ENCODE measurements around the gene HS3ST3B1. TPM values are rescaled to one million over a fixed set of nuclear protein-coding genes. Genes with fewer than 3 reads are reported as not detected.

Gene HS3ST3B1
- total RNA-seq, 1 donor from 2014 or later: 33.8 TPM

DNA sequence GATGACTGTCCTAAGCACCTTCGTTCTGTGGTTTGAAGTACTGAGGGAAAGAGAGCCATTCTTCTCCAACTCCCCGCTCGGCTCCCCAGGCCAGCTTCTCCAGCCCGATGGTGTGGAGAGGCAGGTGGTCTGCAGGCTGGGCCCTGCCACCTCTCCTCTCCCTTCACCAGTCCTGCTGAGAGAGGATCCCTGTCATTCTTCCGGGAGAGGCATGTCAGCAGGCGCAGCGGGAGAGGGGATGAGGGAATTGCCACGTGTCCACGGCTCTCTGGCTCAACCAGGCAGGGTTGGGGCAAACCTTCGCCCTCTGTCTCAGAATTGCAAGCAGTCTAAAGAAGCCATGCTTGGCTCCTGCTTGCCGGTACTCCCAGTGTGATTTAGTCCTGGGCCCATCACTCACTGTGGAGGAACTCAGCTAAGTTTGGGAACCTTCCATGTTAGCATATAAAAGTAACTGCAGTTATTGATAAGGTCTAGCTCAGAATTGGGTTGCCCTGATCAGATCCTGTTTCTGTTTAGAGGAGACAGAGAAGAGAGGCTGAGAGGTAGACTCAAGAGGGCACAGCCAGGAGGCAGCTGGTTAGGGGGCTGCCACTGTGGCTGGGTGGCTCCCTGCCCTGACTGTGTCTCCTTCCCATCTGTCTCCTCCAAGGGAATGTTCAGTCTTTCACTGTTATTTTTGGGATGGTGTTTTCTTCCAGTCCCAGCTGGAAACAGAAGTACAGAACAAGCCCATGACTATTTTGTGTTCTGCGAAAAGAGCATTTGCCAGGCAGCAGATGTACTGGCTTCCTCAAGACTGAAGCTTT, 17.4 kb downstream of the HS3ST3B1 start:
- Mint-ChIP-seq H3K4me1 (ENCODE audit: low read depth) (peaks cover 63% of the 10 kb centered on the region), H3K4me3 (peak overlapping the region; percentile 37), H3K36me3 (ENCODE audit: low read depth) (peaks cover 49% of the 10 kb centered on the region), H3K27ac (peak overlapping the region; percentile 52), H3K9me3 (no peaks in the 10 kb centered on the region), H3K27me3 (ENCODE audit: insufficient read depth) (no peaks in the 10 kb centered on the region)
- intact Hi-C loops (cut with micrococcal nuclease): no loop called here
- DNase-seq (ENCODE audit: low spot score): no peak

- DNase-seq (ENCODE audit: low spot score): no peak
- peak overlapping the region; percentile 52 for H3K27ac Mint-ChIP-seq
- H3K4me3 Mint-ChIP-seq: peak overlapping the region; percentile 37
- H3K4me1 Mint-ChIP-seq (ENCODE audit: low read depth): peaks cover 63% of the 10 kb centered on the region
- intact Hi-C loops (cut with micrococcal nuclease): loop anchor here (1.0 kb wide), 1 partner anchor 18 kb away; no protein-coding TSS in a partner anchor
- H3K9me3 Mint-ChIP-seq: no peaks in the 10 kb centered on the region
- peaks cover 46% of the 10 kb centered on the region for H3K36me3 Mint-ChIP-seq (ENCODE audit: low read depth)
- no peaks in the 10 kb centered on the region for H3K27me3 Mint-ChIP-seq (ENCODE audit: insufficient read depth)
Measured at GRCh38 chr17:14318918-14319205, 18.0 kb downstream of the HS3ST3B1 start.

DNA sequence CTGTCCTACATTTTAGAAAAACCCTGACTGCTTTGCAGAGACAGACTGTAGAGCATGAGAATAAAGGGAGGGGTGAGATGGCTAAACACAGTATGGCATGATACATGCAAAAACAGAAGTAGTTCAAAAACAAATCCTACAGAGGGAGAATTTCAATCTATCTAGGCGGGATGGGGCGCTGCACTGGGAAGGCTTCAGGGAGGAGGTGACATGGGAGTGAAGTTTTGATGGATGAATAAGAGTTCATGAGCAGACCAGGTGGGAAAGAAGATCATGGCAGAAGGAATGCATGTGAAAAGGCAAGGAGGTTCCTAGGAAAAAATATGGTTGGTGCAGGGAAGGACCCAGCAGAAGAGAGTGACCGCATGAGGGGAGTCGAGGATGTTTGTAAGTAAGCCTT, 19.2 kb downstream of the HS3ST3B1 start:
- Mint-ChIP-seq H3K27ac (peak overlapping the region; percentile 1), H3K9me3 (no peaks in the 10 kb centered on the region), H3K27me3 (ENCODE audit: insufficient read depth) (no peaks in the 10 kb centered on the region), H3K4me3 (no peak overlapping the region), H3K36me3 (ENCODE audit: low read depth) (peaks cover 37% of the 10 kb centered on the region), H3K4me1 (ENCODE audit: low read depth) (peaks cover 63% of the 10 kb centered on the region)
- DNase-seq (ENCODE audit: low spot score): no peak
- intact Hi-C loops (cut with micrococcal nuclease): no loop called here

GRCh38 chr17:14320734-14321475, 20.0 kb downstream of the HS3ST3B1 start:
- intact Hi-C loops (cut with micrococcal nuclease): no loop called here
- no peak for DNase-seq (ENCODE audit: low spot score)
- Mint-ChIP-seq H3K4me3 (no peak overlapping the region), H3K9me3 (no peaks in the 10 kb centered on the region), H3K27me3 (ENCODE audit: insufficient read depth) (no peaks in the 10 kb centered on the region), H3K27ac (peak overlapping the region; percentile 55), H3K36me3 (ENCODE audit: low read depth) (peaks cover 39% of the 10 kb centered on the region), H3K4me1 (ENCODE audit: low read depth) (peaks cover 61% of the 10 kb centered on the region)

GRCh38 chr17:14321476-14321949, 20.6 kb downstream of the HS3ST3B1 start:
- intact Hi-C loops (cut with micrococcal nuclease): no loop called here
- DNase-seq (ENCODE audit: low spot score): no peak
- Mint-ChIP-seq H3K27me3 (ENCODE audit: insufficient read depth) (no peaks in the 10 kb centered on the region), H3K9me3 (no peaks in the 10 kb centered on the region), H3K4me3 (no peak overlapping the region), H3K36me3 (ENCODE audit: low read depth) (peaks cover 34% of the 10 kb centered on the region), H3K27ac (peak overlapping the region; percentile 55), H3K4me1 (ENCODE audit: low read depth) (peaks cover 55% of the 10 kb centered on the region)

DNA sequence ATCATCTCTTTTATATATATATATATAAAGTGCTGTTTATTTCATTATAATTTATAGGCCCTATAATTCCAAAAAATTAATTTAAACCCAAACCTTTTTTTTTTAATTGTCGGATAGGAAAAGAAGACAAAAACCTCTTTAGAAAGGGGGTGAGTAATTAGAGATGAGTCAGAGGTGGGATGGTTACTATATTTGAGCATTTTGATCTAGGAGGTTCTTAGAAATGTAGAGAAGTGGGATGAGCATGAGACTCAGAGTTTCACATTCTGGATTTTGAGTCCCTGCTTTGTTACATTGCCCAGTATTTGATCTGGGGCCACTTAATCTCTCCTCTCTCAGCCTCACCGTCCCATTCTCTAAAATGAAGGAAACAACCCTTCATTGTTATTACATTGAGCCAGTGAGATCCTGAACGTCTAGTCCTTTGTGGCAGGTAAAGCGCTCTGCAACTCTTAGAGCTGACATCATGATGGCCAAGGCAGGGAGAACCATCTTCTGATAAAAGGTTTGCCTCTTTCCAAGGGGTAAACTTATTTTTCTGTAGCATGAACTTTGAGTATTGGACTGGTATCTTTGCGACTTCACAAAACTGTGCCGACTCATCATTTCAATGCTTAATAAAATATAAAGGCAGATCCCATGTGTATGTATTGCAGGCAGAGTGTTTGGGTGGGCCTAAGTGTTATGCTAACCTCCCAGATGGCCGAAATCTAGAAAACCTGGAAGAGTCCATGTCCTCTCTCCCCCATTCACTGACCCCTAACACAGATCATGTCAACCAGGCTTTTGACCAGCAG, 21.3 kb downstream of the HS3ST3B1 start:
- H3K27ac Mint-ChIP-seq: peak overlapping the region; percentile 44
- peaks cover 32% of the 10 kb centered on the region for H3K36me3 Mint-ChIP-seq (ENCODE audit: low read depth)
- DNase-seq (ENCODE audit: low spot score): no peak
- no peaks in the 10 kb centered on the region for H3K9me3 Mint-ChIP-seq
- H3K4me1 Mint-ChIP-seq (ENCODE audit: low read depth): peaks cover 51% of the 10 kb centered on the region
- no peaks in the 10 kb centered on the region for H3K27me3 Mint-ChIP-seq (ENCODE audit: insufficient read depth)
- no peak overlapping the region for H3K4me3 Mint-ChIP-seq
- intact Hi-C loops (cut with micrococcal nuclease): no loop called here

- intact Hi-C loops (cut with micrococcal nuclease): no loop called here
- H3K9me3 Mint-ChIP-seq: no peaks in the 10 kb centered on the region
- H3K27ac Mint-ChIP-seq: no peak overlapping the region
- H3K4me1 Mint-ChIP-seq (ENCODE audit: low read depth): peaks cover 53% of the 10 kb centered on the region
- peaks cover 35% of the 10 kb centered on the region for H3K36me3 Mint-ChIP-seq (ENCODE audit: low read depth)
- no peaks in the 10 kb centered on the region for H3K27me3 Mint-ChIP-seq (ENCODE audit: insufficient read depth)
- H3K4me3 Mint-ChIP-seq: no peak overlapping the region
- no peak for DNase-seq (ENCODE audit: low spot score)
Measured at GRCh38 chr17:14323522-14323981, 22.7 kb downstream of the HS3ST3B1 start.

DNA sequence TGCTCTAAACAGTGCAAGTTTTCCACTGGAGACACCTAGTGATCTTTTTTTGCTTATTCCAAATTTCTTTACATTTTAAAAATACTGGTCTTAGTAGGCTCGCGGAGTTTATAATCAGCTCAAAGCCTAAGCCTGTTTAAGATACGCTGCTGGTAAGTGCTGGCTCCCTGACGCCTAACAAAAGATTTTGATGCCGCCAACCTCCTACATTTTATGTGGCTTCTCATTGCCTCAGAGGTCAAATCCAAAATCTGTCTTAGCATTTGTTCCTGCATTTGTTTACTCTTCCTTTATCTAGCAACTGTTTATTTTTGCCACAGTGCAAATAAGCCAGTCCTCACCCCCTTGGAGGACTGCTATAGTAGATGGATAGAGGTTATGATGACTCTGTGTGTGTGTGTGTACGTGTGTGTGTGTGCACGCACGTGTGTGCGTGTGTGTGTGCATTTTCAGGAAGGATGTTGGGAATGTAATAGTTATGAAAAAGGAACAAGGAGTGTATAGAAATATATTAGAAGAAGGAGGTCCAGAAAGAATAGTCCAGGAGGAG, 24.8 kb downstream of the HS3ST3B1 start:
- Mint-ChIP-seq H3K9me3 (no peaks in the 10 kb centered on the region), H3K27ac (peak overlapping the region; percentile 35), H3K27me3 (ENCODE audit: insufficient read depth) (no peaks in the 10 kb centered on the region), H3K36me3 (ENCODE audit: low read depth) (peaks cover 36% of the 10 kb centered on the region), H3K4me3 (no peak overlapping the region), H3K4me1 (ENCODE audit: low read depth) (peaks cover 53% of the 10 kb centered on the region)
- no peak for DNase-seq (ENCODE audit: low spot score)
- intact Hi-C loops (cut with micrococcal nuclease): no loop called here

GRCh38 chr17:14329900-14330491, 29.1 kb downstream of the HS3ST3B1 start:
- Mint-ChIP-seq H3K4me3 (no peak overlapping the region), H3K4me1 (ENCODE audit: low read depth) (peaks cover 50% of the 10 kb centered on the region), H3K27me3 (ENCODE audit: insufficient read depth) (no peaks in the 10 kb centered on the region), H3K36me3 (ENCODE audit: low read depth) (peaks cover 33% of the 10 kb centered on the region), H3K27ac (no peak overlapping the region), H3K9me3 (no peaks in the 10 kb centered on the region)
- no peak for DNase-seq (ENCODE audit: low spot score)
- intact Hi-C loops (cut with micrococcal nuclease): no loop called here

- Mint-ChIP-seq H3K36me3 (ENCODE audit: low read depth) (peaks cover 34% of the 10 kb centered on the region), H3K4me3 (no peak overlapping the region), H3K27ac (peak overlapping the region; percentile 16)
Measured at GRCh38 chr17:14330492-14330962, 29.6 kb downstream of the HS3ST3B1 start.

GRCh38 chr17:14331225-14331981, 30.5 kb downstream of the HS3ST3B1 start:
- DNase-seq (ENCODE audit: low spot score): no peak
- Mint-ChIP-seq H3K4me1 (ENCODE audit: low read depth) (peaks cover 61% of the 10 kb centered on the region), H3K27me3 (ENCODE audit: insufficient read depth) (no peaks in the 10 kb centered on the region), H3K9me3 (no peaks in the 10 kb centered on the region), H3K27ac (no peak overlapping the region), H3K36me3 (ENCODE audit: low read depth) (peaks cover 31% of the 10 kb centered on the region), H3K4me3 (no peak overlapping the region)
- intact Hi-C loops (cut with micrococcal nuclease): no loop called here

More at GRCh38 chr17:14330492-14330962, 29.6 kb downstream of the HS3ST3B1 start:
- Mint-ChIP-seq H3K27me3 (ENCODE audit: insufficient read depth) (no peaks in the 10 kb centered on the region), H3K4me1 (ENCODE audit: low read depth) (peaks cover 52% of the 10 kb centered on the region), H3K9me3 (no peaks in the 10 kb centered on the region)
- intact Hi-C loops (cut with micrococcal nuclease): no loop called here
- DNase-seq (ENCODE audit: low spot score): no peak

GRCh38 chr17:14331982-14332298, 31.1 kb downstream of the HS3ST3B1 start:
- Mint-ChIP-seq H3K4me1 (ENCODE audit: low read depth) (peaks cover 65% of the 10 kb centered on the region), H3K27me3 (ENCODE audit: insufficient read depth) (no peaks in the 10 kb centered on the region), H3K36me3 (ENCODE audit: low read depth) (peaks cover 29% of the 10 kb centered on the region), H3K27ac (no peak overlapping the region), H3K9me3 (no peaks in the 10 kb centered on the region), H3K4me3 (no peak overlapping the region)
- no peak for DNase-seq (ENCODE audit: low spot score)
- intact Hi-C loops (cut with micrococcal nuclease): no loop called here

Data from activated T-helper 1 cell treated with anti-CD3 and anti-CD28 coated beads, Interleukin-12 subunit alpha, Interleukin-12 subunit beta, Interleukin-2, Interleukin-4 antibody, amounts not matched to agents 30 ng/mL and 10 ng/mL and 1 ng/mL, durations not matched to agents 14 hours and 24 hours and 36 hours (primary cell).